LoVo (cell line): ENCODE measurements around the gene TRIP6.

Experiments used
- DNase-seq: peaks from one replicate; pipeline ENCODE4 v3.0.0-alpha.2; 2016; ENCODE audit warnings: low spot score

Gene TRIP6

GRCh38 chr7:100874577-100875355 is 7.6 kb downstream of the TRIP6 start, which contains the start of gene SRRT:
TSS of gene SRRT (plus strand) at chr7:100875103. CDS start at chr7:100875591, 488 bp downstream.
- DNase-seq = peak; percentile 100

- peak; percentile 35 for DNase-seq
Observed at GRCh38 chr7:100875356-100875751, 8.2 kb downstream of the TRIP6 start.

GRCh38 chr7:100878013-100878412 is 10.8 kb downstream of the TRIP6 start:
- no peak for DNase-seq

DNA sequence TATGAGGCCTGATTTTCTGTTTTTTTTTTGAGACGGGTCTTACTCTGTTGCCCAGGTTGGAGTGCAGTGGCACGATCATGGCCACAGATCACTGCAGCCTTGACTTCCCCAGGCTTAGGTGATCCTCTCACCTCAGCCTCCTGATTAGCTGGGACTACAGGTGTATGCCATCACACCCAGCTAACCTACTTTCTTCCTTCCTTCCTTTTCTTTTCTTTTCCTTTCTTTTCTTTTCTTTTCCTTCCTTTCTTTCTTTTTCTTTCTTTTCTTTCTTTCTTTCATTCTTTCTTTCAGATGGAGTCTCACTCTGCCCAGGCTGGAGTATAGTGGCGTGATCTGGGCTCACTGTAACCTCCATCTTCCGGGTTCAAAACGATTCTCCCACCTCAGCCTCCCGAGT is 11.5 kb downstream of the TRIP6 start:
- no peak for DNase-seq

DNA sequence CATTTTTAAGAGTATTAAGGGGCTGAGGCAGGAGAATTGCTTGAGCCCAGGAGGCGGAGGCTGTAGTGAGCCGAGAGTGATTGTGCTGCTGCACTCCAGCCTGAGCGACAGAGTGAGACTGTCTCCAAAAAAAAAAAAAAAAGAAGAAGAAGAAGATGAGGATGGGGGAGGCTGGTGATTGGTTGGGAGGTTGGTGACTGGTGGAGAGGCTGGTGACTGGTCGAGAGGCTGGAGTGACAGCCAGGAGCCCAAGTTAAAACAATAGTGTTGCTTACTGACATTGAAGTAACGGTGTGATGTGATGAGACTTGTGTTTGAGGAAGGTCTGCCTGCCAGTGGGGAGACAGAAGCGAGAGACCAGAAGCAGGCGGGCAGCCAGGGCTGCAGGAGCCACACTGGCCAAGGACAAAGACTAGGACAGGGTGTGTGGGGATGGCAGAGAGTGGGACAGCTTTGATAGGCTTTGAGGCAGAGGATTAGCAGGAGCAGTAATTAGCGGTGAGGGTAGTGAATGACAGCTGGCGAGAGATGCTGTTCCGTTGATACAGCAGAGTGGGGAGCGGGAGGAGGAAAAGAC is 12.6 kb downstream of the TRIP6 start:
- no peak for DNase-seq

- no peak for DNase-seq
Observed at GRCh38 chr7:100880645-100881044, 13.5 kb downstream of the TRIP6 start.

DNA sequence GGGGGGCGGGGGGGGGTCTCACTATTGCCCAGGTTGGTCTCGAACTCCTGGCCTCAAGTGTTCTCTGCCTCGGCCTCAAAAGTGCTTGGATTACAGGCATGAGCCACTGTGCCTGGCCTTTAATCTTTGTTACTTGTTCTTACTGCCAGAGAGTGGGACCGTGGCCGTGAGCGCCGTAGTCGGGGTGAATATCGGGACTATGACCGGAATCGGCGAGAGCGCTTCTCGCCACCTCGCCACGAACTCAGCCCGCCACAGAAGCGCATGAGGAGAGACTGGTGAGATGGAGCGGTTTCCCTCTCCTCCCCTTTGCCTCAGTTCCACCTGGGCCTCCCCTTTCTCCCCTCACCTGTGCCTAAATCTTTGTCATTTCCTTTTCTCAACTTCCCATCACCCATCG is 13.9 kb downstream of the TRIP6 start:
- no peak for DNase-seq

DNA sequence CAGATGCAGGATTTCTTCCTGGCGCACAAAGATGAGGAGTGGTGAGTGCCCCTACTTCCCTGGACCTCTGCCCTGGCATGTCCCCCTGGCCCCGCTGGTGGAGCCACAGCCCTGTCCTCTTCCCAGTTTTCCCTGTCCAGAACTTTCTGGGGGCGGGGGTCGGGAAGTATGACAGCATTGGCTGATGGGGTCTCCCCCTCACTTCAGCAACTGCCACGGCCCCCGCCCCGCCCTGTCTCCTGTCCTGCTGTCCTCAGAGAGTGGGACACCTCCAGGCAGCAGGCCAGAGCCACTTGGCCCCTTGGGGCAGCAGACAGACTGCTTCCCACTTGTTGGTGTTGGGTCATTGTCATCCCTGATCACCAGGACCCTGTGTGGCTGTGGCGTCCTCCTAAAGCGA is 15.0 kb downstream of the TRIP6 start:
- no peak for DNase-seq

- no peak for DNase-seq
Observed at GRCh38 chr7:100882785-100883526, 15.8 kb downstream of the TRIP6 start.

GRCh38 chr7:100884736-100885439 is 17.7 kb downstream of the TRIP6 start:
- no peak for DNase-seq

- no peak for DNase-seq
Observed at GRCh38 chr7:100885440-100886141, 18.4 kb downstream of the TRIP6 start.

DNA sequence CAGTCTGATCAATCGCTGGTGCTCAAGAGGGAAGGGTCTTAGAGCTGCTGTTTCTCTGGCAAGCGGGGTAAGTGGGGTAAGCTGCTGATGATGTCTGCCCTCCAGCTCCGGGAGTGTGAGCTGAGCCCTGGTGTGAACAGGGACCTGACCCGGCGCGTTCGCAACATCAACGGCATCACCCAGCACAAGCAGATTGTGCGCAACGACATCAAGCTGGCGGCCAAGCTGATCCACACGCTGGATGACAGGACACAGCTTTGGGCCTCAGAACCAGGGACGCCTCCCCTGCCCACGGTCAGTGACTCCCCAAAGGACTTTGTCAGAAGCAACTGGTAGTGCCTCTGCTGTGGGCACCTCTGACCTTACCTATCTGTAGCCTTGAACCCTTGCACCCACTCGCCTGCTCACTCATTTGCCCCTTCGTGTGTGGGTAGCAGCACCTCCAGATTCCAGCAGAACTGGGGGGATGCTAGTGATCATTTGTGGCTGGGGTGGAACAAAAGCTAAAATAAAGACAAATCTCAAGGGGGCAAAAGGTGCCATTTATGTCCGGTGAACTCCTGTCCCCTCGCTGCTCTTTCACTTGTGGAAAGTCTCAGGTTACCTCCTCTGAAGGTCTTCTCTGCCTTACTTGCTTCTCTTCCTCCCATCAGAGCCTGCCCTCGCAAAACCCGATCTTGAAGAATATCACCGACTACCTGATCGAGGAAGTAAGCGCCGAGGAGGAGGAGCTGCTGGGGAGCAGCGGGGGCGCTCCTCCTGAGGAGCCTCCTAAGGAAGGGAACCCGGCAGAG is 19.2 kb downstream of the TRIP6 start:
- DNase-seq = no peak

DNA sequence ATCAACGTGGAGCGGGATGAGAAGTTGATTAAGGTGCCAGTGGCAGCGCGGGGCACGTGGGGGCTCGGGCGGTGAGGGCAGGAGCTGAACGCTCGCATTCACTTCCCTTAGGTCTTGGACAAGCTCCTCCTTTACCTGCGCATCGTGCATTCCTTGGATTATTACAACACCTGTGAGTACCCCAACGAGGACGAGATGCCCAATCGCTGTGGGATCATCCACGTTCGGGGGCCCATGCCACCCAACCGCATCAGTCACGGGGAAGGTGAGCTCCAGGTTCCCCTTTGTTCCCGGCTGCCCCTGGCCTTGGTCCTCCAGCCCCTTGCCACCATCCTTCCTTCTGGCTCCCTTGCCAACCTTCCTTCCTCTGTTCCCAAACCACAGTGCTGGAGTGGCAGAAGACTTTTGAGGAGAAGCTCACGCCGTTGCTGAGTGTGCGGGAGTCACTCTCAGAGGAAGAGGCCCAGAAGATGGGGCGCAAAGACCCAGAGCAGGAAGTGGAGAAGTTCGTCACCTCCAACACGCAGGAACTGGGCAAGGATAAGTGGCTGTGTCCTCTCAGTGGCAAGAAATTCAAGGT is 19.8 kb downstream of the TRIP6 start:
- no peak for DNase-seq

DNA sequence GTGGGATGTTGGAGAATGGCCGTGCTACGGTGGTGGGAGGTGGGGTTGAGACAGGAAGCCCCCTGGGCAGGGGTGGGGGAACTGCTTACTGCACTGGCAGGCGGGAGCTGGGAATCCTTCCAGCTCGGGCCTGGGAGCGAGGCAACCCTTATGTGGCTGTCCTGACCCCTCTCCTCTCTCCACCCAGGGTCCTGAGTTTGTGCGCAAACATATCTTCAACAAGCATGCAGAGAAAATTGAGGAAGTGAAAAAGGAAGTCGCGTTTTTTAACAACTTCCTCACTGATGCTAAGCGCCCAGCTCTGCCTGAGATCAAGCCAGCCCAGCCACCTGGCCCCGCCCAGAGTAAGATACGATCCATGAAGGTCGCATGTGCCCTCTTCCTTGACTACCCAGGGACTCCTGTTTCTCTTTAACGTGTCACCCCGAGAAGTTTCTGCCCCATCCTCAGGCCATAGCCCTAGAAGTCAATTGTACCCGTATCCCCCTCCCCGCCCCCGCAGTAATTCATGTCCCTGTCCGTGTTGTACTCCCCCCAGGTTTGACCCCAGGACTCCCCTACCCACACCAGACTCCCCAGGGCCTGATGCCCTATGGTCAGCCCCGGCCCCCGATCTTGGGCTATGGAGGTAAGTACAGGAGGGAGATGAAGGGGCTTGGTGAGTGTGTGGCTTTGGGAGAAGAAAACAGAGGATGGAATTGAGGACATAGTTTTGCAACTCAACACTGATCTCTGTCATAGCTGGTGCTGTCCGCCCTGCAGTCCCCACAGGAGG is 20.5 kb downstream of the TRIP6 start:
- no peak for DNase-seq

DNA sequence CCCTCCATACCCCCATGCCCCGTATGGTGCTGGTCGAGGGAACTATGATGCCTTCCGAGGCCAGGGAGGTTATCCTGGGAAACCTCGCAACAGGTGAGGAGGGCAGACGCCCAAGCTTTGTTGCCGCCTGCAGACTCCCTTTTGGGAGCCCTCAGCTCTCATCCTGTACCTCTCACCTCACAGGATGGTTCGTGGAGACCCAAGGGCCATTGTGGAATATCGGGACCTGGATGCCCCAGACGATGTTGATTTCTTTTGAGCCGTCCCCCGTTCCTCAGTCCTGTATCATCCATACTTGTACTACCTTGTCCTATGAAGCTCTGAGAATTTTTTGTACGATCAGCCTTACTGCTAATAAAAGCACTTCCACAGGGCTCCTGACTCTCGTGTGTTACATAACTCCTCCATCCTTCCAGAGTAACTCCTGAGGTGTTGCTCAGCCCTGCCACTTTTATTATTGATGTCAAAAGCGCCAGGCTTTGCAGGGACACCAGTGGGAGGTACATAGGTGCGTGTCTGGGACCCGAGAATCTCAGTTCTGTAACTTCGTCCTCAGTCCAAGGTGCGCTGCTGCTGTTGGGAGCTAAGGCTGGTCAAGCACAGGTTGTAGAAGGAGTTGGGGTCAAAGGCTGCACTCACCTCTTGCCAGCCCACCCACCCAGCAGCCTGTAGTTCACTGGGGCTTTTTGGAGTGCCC is 21.3 kb downstream of the TRIP6 start:
- DNase-seq = no peak

DNA sequence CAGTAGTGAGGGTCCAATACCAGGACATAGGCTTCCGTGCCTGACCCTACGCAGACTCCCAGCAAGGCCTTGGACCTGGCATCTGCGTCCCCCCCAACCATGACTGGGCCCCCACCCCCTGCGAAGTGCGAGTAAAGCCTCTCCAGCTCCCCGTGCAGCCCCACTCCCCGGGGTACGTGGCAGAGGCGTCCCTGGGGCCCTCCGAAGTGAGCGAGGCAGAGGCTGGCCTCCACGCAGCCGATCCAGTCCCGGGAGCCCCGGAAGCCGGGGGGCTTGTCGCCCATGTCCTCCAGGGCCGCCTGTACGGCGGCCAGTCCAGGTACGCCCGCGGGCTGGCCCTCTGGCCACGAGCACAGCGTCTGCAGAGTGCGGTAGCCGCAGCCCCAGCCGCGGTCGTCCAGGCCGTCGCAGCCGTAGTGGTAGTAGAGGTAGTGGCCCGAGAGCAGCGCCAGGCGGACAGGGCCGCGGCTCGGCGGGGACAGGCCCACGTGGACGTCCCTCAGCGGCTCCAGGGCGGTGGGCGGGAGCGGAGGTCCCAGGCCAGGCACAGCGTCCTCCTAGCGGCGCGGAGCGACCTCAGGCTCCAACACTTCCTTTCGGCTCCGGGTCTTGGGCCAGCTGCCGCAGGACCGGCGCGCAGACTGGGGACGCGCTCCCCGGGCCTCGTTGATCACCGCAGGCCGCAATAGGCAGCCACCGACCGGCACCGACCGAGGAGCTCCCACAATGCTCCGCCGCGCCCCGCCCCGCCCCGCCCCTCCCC is 22.0 kb downstream of the TRIP6 start, which contains the start of gene UFSP1:
Gene UFSP1, minus strand, starts transcription at position 728 of the 763 bp plus-strand sequence. Its CDS starts 444 bp downstream, at position 284.
- no peak for DNase-seq

GRCh38 chr7:100890653-100891567 is 23.7 kb downstream of the TRIP6 start:
- DNase-seq = no peak
